ENCODE results near the gene OSBPL2.

Gene OSBPL2

GRCh38 chr20:62225820-62226635 lies 12.3 kb upstream of the OSBPL2 start:
- no peak for TF ChIP-seq CTCF (IDR thresholded peaks at IDR 0.05; ENCODE audit: control extremely low read depth, extremely low read depth, low read depth, missing control alignments)
- POLR2A ChIA-PET, result no interaction called here
- CTCF ChIA-PET, result interaction anchor here (1.3 kb wide), 1 partner anchor 10 kb away, joined by 3 read pairs; no protein-coding TSS in a partner anchor
- no peak for DNase-seq (ENCODE audit: extremely low spot score)

- CTCF ChIA-PET, result interaction anchor here (1.3 kb wide), 1 partner anchor 9 kb away, joined by 3 read pairs; no protein-coding TSS in a partner anchor
- no peak for TF ChIP-seq CTCF (IDR thresholded peaks at IDR 0.05; ENCODE audit: control extremely low read depth, extremely low read depth, low read depth, missing control alignments)
- POLR2A ChIA-PET, result no interaction called here
- DNase-seq (ENCODE audit: extremely low spot score), result no peak
Observed at GRCh38 chr20:62226707-62227590, 11.4 kb upstream of the OSBPL2 start.

- ChIA-PET CTCF (interaction anchor here (1.3 kb wide), 1 partner anchor 9 kb away, joined by 3 read pairs; no protein-coding TSS in a partner anchor), POLR2A (no interaction called here)
- no peak for TF ChIP-seq CTCF (IDR thresholded peaks at IDR 0.05; ENCODE audit: control extremely low read depth, extremely low read depth, low read depth, missing control alignments)
- DNase-seq (ENCODE audit: extremely low spot score), result no peak
Observed at GRCh38 chr20:62227591-62227976, 10.7 kb upstream of the OSBPL2 start.

- POLR2A ChIA-PET, result no interaction called here
- no peak for DNase-seq (ENCODE audit: extremely low spot score)
Observed at GRCh38 chr20:62227977-62228958, 10.1 kb upstream of the OSBPL2 start.

GRCh38 chr20:62228982-62229545 lies 9.3 kb upstream of the OSBPL2 start:
- no peak for DNase-seq (ENCODE audit: extremely low spot score)
- ChIA-PET POLR2A (no interaction called here), CTCF (no interaction called here)
- TF ChIP-seq CTCF (IDR thresholded peaks at IDR 0.05; ENCODE audit: control extremely low read depth, extremely low read depth, low read depth, missing control alignments), result no peak

More at GRCh38 chr20:62227977-62228958, 10.1 kb upstream of the OSBPL2 start:
- TF ChIP-seq CTCF (IDR thresholded peaks at IDR 0.05; ENCODE audit: control extremely low read depth, extremely low read depth, low read depth, missing control alignments), result no peak
- CTCF ChIA-PET, result no interaction called here

Data from GM10248 (cell line).